Stimulated activated CD8-positive, alpha-beta memory T cell treated with anti-CD3 and anti-CD28 coated beads, Interleukin-15, amount 100 ng/mL, for 4 hours (primary cell): ENCODE data around the gene SYNGAP1.
"Not testable (repeated sequence)": the region's sequence is repeated elsewhere in the genome, so short reads cannot be mapped to it uniquely, and the experiment has no call there.

Source experiments
- DNase-seq, 2 donors: peaks; one replicate each; pipeline ENCODE4 v3.0.0-alpha.2; 2020; ENCODE audit warnings: low read depth in 2 of 2

SYNGAP1 gene

GRCh38 chr6:33469661-33470060 is 49.8 kb downstream of the SYNGAP1 start:
- DNase-seq, result no peak

- no peak for DNase-seq
These were observed 58.0 kb downstream of the SYNGAP1 start for GRCh38 chr6:33477864-33478263.

- DNase-seq, result no peak
These were observed 61.3 kb downstream of the SYNGAP1 start for GRCh38 chr6:33481192-33481591.

GRCh38 chr6:33482620-33483019 is 62.8 kb downstream of the SYNGAP1 start:
- DNase-seq, result not testable (repeated sequence)

GRCh38 chr6:33483678-33484077 is 63.8 kb downstream of the SYNGAP1 start:
- DNase-seq, result no peak

- DNase-seq, result not testable (repeated sequence)
These were observed 64.9 kb downstream of the SYNGAP1 start for GRCh38 chr6:33484673-33485262.

GRCh38 chr6:33485680-33486079 is 65.8 kb downstream of the SYNGAP1 start:
- DNase-seq, result not testable (repeated sequence)

GRCh38 chr6:33488339-33488738 is 68.5 kb downstream of the SYNGAP1 start:
- DNase-seq, result no peak

GRCh38 chr6:33490198-33490597 is 70.3 kb downstream of the SYNGAP1 start:
- DNase-seq, result no peak

GRCh38 chr6:33490621-33491020 is 70.8 kb downstream of the SYNGAP1 start:
- DNase-seq, result no peak

GRCh38 chr6:33492093-33492492 is 72.2 kb downstream of the SYNGAP1 start:
- no peak for DNase-seq

- no peak for DNase-seq
These were observed 77.3 kb downstream of the SYNGAP1 start for GRCh38 chr6:33497157-33497556.

- DNase-seq, result no peak
These were observed 82.6 kb downstream of the SYNGAP1 start for GRCh38 chr6:33502486-33502885.

- no peak for DNase-seq
These were observed 84.6 kb downstream of the SYNGAP1 start for GRCh38 chr6:33504486-33504885.
